ENCODE data around the gene NUDT4B. TPM values are rescaled to one million over a fixed set of nuclear protein-coding genes. Genes with fewer than 3 reads are reported as not detected.
"Not testable (repeated sequence)": the region's sequence is repeated elsewhere in the genome, so short reads cannot be mapped to it uniquely, and the experiment has no call there.

NUDT4B gene
- total and polyA plus RNA-seq, 8 donors, result 0.27 to 1.8 (median 0.42) TPM; not detected in 2

- peak in 3 of 4 donors; percentile 46 to 77 (median 59) for ATAC-seq
- intact Hi-C loops (cut with DNase I); FAIRE-seq; H3K27me3 ChIP-seq; H3K36me3 ChIP-seq; H3K9me3 ChIP-seq; H3K4me1 ChIP-seq; H3K4me3 ChIP-seq; H3K27ac ChIP-seq; DNase-seq: not testable (repeated sequence)
- WGBS, 2 donors, result no CpG with 5 or more reads among the region's 4 CpGs
Measured at GRCh38 chr1:148773690-148774089, 25.1 kb downstream of the NUDT4B start.

- FAIRE-seq; DNase-seq; H3K9me3 ChIP-seq; intact Hi-C loops (cut with DNase I); H3K4me1 ChIP-seq; H3K27ac ChIP-seq; H3K4me3 ChIP-seq; ATAC-seq; H3K36me3 ChIP-seq; H3K27me3 ChIP-seq: not testable (repeated sequence)
- WGBS, 2 donors, result no CpG with 5 or more reads among the region's 1 CpG
Measured at GRCh38 chr1:148774102-148774501, 25.5 kb downstream of the NUDT4B start.

DNA sequence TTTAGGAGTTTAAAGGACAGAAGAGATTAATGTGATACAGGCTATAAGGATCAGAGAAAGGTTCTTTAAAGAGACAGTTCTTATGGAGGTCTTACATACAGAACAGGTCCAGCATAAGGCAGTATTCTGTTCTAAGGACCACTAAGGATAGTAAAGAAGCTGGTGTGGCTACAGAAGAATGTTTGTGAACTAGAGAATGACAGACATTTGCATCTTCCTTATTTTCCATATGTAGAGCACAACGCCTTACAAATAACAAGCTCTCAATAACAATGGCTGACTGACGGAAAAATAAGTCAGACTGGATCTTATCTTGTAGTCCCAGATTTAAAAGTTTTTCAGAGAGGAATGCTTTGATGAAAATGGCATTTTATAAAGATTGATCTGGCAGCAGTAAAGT lies 26.7 kb downstream of the NUDT4B start:
- H3K4me1 ChIP-seq; FAIRE-seq; H3K36me3 ChIP-seq; ATAC-seq; H3K9me3 ChIP-seq; H3K27ac ChIP-seq; DNase-seq; intact Hi-C loops (cut with DNase I); H3K4me3 ChIP-seq; H3K27me3 ChIP-seq: not testable (repeated sequence)
- no CpG with 5 or more reads among the region's 2 CpGs for WGBS, 2 donors

- H3K4me1 ChIP-seq; FAIRE-seq; H3K4me3 ChIP-seq; ATAC-seq; DNase-seq; intact Hi-C loops (cut with DNase I); H3K36me3 ChIP-seq; H3K27ac ChIP-seq; H3K9me3 ChIP-seq; H3K27me3 ChIP-seq: not testable (repeated sequence)
- no CpG with 5 or more reads among the region's 1 CpG for WGBS, 2 donors
Measured at GRCh38 chr1:148777649-148778048, 29.1 kb downstream of the NUDT4B start.

- H3K9me3 ChIP-seq; H3K27me3 ChIP-seq; FAIRE-seq; intact Hi-C loops (cut with DNase I); H3K4me1 ChIP-seq; H3K36me3 ChIP-seq; ATAC-seq; H3K27ac ChIP-seq; DNase-seq; H3K4me3 ChIP-seq: not testable (repeated sequence)
- WGBS, 2 donors, result no CpG with 5 or more reads among the region's 1 CpG
Measured at GRCh38 chr1:148780404-148780803, 31.8 kb downstream of the NUDT4B start.

DNA sequence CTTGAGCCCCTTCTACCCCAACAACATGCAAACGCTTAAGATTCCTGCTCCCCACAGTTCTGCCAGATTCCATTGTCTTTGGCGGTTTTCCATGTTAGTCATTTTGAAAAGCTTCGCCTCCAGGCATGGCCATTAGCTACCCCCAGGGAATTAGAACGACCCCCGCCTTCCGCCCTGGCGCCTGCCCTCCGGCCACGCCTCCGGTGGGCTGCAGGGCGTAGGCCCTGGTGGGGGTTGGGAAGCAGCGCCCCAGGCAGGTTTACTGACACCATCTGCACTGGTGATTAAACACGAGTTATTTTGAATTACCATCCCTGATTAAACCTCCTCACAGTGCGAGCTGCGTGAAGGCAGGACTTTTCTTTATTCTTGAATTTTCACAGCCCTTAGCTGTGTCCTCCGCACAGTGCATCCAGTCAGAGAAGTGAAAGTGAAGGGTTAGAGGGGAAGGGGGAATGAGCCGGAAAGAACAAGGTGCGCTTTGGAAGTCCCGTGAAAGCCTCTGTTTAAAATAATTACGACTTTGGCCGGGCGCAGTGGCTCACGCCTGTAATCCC lies 43.0 kb downstream of the NUDT4B start:
- FAIRE-seq, result not testable (repeated sequence)

GRCh38 chr1:148793762-148794332 lies 45.3 kb downstream of the NUDT4B start:
- intact Hi-C loops (cut with DNase I); H3K4me3 ChIP-seq; H3K27ac ChIP-seq; H3K4me1 ChIP-seq; FAIRE-seq; H3K36me3 ChIP-seq; ATAC-seq; DNase-seq; H3K9me3 ChIP-seq; H3K27me3 ChIP-seq: not testable (repeated sequence)
- no CpG with 5 or more reads among the region's 4 CpGs for whole genome bisulfite sequencing, 2 donors

More for the DNA sequence above, 43.0 kb downstream of the NUDT4B start:
- intact Hi-C loops (cut with DNase I); H3K4me1 ChIP-seq; DNase-seq; H3K36me3 ChIP-seq; H3K4me3 ChIP-seq; H3K9me3 ChIP-seq; H3K27me3 ChIP-seq; H3K27ac ChIP-seq: not testable (repeated sequence)
- WGBS, 2 donors, result no CpG with 5 or more reads among the region's 23 CpGs
- peak in 3 of 4 donors; percentile 56 to 70 (median 61) for ATAC-seq

Other genes with a start within 250 kb of the NUDT4B start
- gene NBPF14, start 152.8 kb upstream of the NUDT4B start, total RNA-seq, result 10 to 100 TPM in 5 of 6 donors, 1 to 10 TPM in 1; 5.4 to 24.0 (median 14.5) TPM
- 10 to 100 TPM; 11.1 to 12.8 TPM for gene NBPF14, start 152.8 kb upstream of the NUDT4B start, polyA plus RNA-seq
- gene PDE4DIP, start 95.7 kb downstream of the NUDT4B start, total RNA-seq, result 10 to 100 TPM; 18.8 to 58.6 (median 28.1) TPM
- gene PDE4DIP, start 95.7 kb downstream of the NUDT4B start, polyA plus RNA-seq, result 10 to 100 TPM; 12.2 to 55.9 TPM